ENCODE results near the gene NT5DC2. TPM values are rescaled to one million over a fixed set of nuclear protein-coding genes. Genes with fewer than 3 reads are reported as not detected.
A peak's percentile ranks its signal among the peaks of the same experiment; 100 is the strongest.

Gene NT5DC2
- polyA plus RNA-seq, 3 donors, result 0.66 to 28.4 (median 0.67) TPM

DNA sequence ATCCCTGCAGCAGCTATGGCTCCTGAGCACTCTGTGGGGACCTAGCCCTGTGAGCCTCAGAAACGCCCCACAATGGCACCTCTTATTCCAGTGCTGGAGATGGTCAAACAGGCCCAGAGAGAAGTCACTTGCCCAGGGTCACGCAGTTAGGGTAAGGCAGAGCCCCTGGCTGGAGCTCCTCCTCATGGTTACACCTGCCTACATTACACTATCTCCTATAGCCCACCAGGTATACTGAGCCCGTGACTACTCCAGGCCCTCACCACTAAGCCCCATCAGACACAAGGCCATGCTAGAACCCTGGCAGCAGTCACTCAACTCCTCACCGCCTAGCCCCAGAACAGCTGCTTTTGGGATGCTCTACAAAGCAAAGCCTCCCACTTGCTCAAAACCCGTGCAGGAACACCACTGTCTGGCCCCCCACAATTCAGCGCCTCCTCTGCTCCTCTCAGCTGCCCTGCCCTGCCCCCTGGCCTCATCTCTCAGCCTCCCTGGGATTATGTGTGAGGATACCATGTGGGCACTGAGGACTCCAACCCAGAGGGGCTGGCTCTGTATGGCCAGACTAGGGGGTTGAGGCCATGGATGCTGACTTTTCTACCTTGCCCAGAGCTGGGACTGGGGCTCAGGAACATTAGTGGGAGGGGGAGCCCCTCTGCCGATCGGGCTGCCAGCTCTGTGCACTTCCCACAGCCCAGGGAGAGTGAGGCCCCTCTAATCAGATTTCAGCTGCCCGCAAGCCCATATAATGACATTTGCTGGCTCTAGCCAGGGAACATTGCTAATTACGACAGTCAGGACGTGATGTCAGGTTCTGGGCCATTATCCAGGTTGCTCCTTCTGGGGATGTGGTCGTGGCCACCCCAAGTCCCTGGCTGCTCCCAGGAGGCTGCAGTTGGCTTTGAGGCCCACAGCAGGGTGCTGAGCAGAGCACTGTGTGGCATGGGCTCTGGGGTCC is 4.0 kb downstream of the NT5DC2 start:
- 79% methylated on average over 11 of the region's 12 CpGs for WGBS (ENCODE audit: insufficient coverage)
- peaks cover 19 to 39% of the 10 kb centered on the region in 2 donors for H3K36me3 ChIP-seq (replicated peaks in 1 of 2; ENCODE audit: control insufficient read depth in 1 of 2, insufficient read depth in 2 of 2, low read length in 2 of 2)
- Mint-ChIP-seq H3K9me3 (no peaks in the 10 kb centered on the region), H3K27ac (peak overlapping the region in 3 of 7 donors; percentile 25 to 60 (median 40)), H3K27me3 (ENCODE audit: low read depth in 3 of 3) (peaks cover 6 to 18% (median 10%) of the 10 kb centered on the region in 3 donors), H3K4me1 (peaks cover 19% of the 10 kb centered on the region), H3K4me3 (no peak overlapping the region), H3K36me3 (peaks cover 15 to 31% of the 10 kb centered on the region in 2 donors)
- H4K20me1 ChIP-seq (ENCODE audit: insufficient read depth, low read length), result no peaks in the 10 kb centered on the region
- no peak overlapping the region for H3K27ac ChIP-seq (ENCODE audit: low read depth in 1 of 2, low read length in 2 of 2)
- H2AFZ ChIP-seq (ENCODE audit: insufficient read depth, low read depth, low read length, poor library complexity, severe bottlenecking), result no peak overlapping the region
- peaks cover 33% of the 10 kb centered on the region for H3K79me2 ChIP-seq (ENCODE audit: insufficient read depth, low read length)
- TF ChIP-seq, protein P1, sequence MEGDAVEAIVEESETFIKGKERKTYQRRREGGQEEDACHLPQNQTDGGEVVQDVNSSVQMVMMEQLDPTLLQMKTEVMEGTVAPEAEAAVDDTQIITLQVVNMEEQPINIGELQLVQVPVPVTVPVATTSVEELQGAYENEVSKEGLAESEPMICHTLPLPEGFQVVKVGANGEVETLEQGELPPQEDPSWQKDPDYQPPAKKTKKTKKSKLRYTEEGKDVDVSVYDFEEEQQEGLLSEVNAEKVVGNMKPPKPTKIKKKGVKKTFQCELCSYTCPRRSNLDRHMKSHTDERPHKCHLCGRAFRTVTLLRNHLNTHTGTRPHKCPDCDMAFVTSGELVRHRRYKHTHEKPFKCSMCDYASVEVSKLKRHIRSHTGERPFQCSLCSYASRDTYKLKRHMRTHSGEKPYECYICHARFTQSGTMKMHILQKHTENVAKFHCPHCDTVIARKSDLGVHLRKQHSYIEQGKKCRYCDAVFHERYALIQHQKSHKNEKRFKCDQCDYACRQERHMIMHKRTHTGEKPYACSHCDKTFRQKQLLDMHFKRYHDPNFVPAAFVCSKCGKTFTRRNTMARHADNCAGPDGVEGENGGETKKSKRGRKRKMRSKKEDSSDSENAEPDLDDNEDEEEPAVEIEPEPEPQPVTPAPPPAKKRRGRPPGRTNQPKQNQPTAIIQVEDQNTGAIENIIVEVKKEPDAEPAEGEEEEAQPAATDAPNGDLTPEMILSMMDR (IDR thresholded peaks at IDR 0.05), result no peak
- H3K4me3 ChIP-seq (replicated peaks in 1 of 3; ENCODE audit: low read depth in 2 of 3, low read length in 3 of 3), result no peak overlapping the region
- no peak overlapping the region for H3K9ac ChIP-seq (ENCODE audit: insufficient read depth, low read length, poor library complexity, severe bottlenecking)
- peaks cover 0 to 4% of the 10 kb centered on the region in 2 donors for H3K27me3 ChIP-seq (ENCODE audit: control insufficient read depth in 2 of 2, insufficient read depth in 2 of 2, low read length in 2 of 2)
- DNase-seq, result no peak
- H3K9me3 ChIP-seq (replicated peaks in 1 of 2; ENCODE audit: control insufficient read depth in 1 of 2, insufficient read depth in 1 of 2, low read length in 2 of 2), result no peaks in the 10 kb centered on the region
- no peak overlapping the region for H3K4me2 ChIP-seq (replicated peaks; ENCODE audit: extremely low read depth, low read length, poor library complexity, severe bottlenecking)
- intact Hi-C loops (cut with micrococcal nuclease), result loop anchor here (5.0 to 10.0 kb wide), 4 partner anchors 32 to 1145 kb away; partner anchors contain the start of genes GNL3 (in 1 of the 2), MANF (in 1 of the 2), PBRM1 (in 1 of the 2) and STAB1 (in 1 of the 2)
- H3K4me1 ChIP-seq (ENCODE audit: control insufficient read depth in 1 of 2, insufficient read depth in 2 of 2, low read length in 2 of 2), result peaks cover 19 to 33% of the 10 kb centered on the region in 2 donors

DNA sequence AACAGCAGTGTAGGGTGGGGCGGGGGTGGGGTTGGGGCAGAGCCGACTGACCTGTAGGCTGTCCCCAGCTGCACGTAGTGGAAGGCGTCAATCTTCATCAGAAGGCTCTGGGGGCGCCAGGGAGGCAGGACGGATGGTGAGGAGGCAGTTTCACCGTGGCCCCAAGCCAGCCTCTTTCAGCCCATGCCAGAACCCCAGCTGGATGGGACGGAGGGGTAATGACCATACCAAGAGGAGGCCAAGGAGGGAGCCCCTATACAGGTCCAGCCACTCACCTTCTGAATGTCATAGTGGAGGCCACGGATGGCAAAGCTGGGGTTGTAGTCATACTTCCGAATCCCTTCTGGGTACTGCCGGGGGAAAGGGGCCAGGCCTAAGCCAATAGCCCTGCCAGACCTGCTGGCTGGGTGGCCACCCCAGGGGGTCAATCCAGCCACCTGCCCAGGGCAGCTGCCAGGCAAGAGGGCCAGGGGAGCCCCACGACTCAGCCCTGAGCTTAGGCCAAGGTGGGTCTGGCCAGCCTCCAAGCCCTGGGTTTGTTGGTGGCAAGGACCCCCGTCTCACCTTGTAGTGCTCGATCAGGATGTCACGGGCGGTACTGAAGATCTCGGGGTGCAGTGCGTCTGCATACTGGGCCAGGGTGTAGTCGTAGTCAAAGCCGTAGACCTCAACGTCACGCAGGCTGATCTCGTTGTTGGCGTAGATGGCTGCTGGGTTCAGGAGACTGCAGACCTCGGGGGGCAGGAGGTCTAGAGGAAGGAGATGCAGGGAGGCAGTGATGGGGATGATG is 4.9 kb downstream of the NT5DC2 start:
- H3K9ac ChIP-seq (ENCODE audit: insufficient read depth, low read length, poor library complexity, severe bottlenecking), result no peak overlapping the region
- H3K36me3 Mint-ChIP-seq, result peaks cover 22 to 40% of the 10 kb centered on the region in 2 donors
- H3K27ac ChIP-seq (ENCODE audit: low read depth in 1 of 2, low read length in 2 of 2), result no peak overlapping the region
- H3K27me3 ChIP-seq (ENCODE audit: control insufficient read depth in 2 of 2, insufficient read depth in 2 of 2, low read length in 2 of 2), result peaks cover 0 to 4% of the 10 kb centered on the region in 2 donors
- no peak overlapping the region for H3K4me2 ChIP-seq (replicated peaks; ENCODE audit: extremely low read depth, low read length, poor library complexity, severe bottlenecking)
- TF ChIP-seq, protein P1 (IDR thresholded peaks at IDR 0.05), result no peak
- no peaks in the 10 kb centered on the region for H3K9me3 ChIP-seq (replicated peaks in 1 of 2; ENCODE audit: control insufficient read depth in 1 of 2, insufficient read depth in 1 of 2, low read length in 2 of 2)
- WGBS (ENCODE audit: insufficient coverage), result 99% methylated on average over 23 of the region's 25 CpGs
- intact Hi-C loops (cut with micrococcal nuclease), result no loop called here
- peaks cover 28 to 47% of the 10 kb centered on the region in 2 donors for H3K36me3 ChIP-seq (replicated peaks in 1 of 2; ENCODE audit: control insufficient read depth in 1 of 2, insufficient read depth in 2 of 2, low read length in 2 of 2)
- peak overlapping the region in 1 of 7 donors; percentile 16 for H3K27ac Mint-ChIP-seq
- no peak overlapping the region for H2AFZ ChIP-seq (ENCODE audit: insufficient read depth, low read depth, low read length, poor library complexity, severe bottlenecking)
- no peak for DNase-seq
- H4K20me1 ChIP-seq (ENCODE audit: insufficient read depth, low read length), result no peaks in the 10 kb centered on the region
- peaks cover 6 to 12% (median 9%) of the 10 kb centered on the region in 3 donors for H3K27me3 Mint-ChIP-seq (ENCODE audit: low read depth in 3 of 3)
- H3K9me3 Mint-ChIP-seq, result no peaks in the 10 kb centered on the region
- H3K4me3 ChIP-seq (replicated peaks in 1 of 3; ENCODE audit: low read depth in 2 of 3, low read length in 3 of 3), result no peak overlapping the region
- peaks cover 13 to 25% of the 10 kb centered on the region in 2 donors for H3K4me1 ChIP-seq (ENCODE audit: control insufficient read depth in 1 of 2, insufficient read depth in 2 of 2, low read length in 2 of 2)
- H3K4me3 Mint-ChIP-seq, result no peak overlapping the region
- H3K79me2 ChIP-seq (ENCODE audit: insufficient read depth, low read length), result peaks cover 33% of the 10 kb centered on the region
- peaks cover 17% of the 10 kb centered on the region for H3K4me1 Mint-ChIP-seq
